Hepatocyte (in vitro differentiated cells): ENCODE results near the gene PHF11. TPM values are rescaled to one million over a fixed set of nuclear protein-coding genes. Genes with fewer than 3 reads are reported as not detected.

Experiments used
- DNase-seq: peaks from one replicate; pipeline ENCODE4 v3.0.0-alpha.2; 2016; ENCODE audit warnings: low spot score
- H2AFZ ChIP-seq: fragments of 200-600 bp; sonication (generic); 2 replicates; pipeline ENCODE4 v1.6.0; 2016; ENCODE audit warnings: antibody characterized with exemption, mild to moderate bottlenecking
- H3K27ac ChIP-seq: fragments of 200-600 bp; sonication (generic); 2 replicates; pipeline ENCODE4 v1.5.1; 2016; ENCODE audit warnings: mild to moderate bottlenecking
- H3K27me3 ChIP-seq: fragments of 200-600 bp; sonication (generic); 2 replicates; pipeline ENCODE4 v1.6.1; 2016
- H3K36me3 ChIP-seq: fragments of 200-600 bp; sonication (generic); replicated peaks from 2 replicates; pipeline ENCODE4 v1.5.1; 2016; ENCODE audit warnings: low read depth; ENCODE audit not compliant: insufficient read depth
- H3K4me1 ChIP-seq: fragments of 200-600 bp; sonication (generic); 2 replicates; pipeline ENCODE4 v1.5.1; 2016; ENCODE audit warnings: mild to moderate bottlenecking, moderate library complexity; ENCODE audit not compliant: insufficient read depth
- H3K4me2 ChIP-seq: fragments of 200-600 bp; sonication (generic); 2 replicates; pipeline ENCODE4 v1.6.0; 2016
- H3K4me3 ChIP-seq: fragments of 200-600 bp; sonication (generic); 2 replicates; pipeline ENCODE4 v1.5.1; 2016; ENCODE audit warnings: mild to moderate bottlenecking
- H3K79me2 ChIP-seq: fragments of 200-600 bp; sonication (generic); 2 replicates; pipeline ENCODE4 v1.6.0; 2017; ENCODE audit warnings: mild to moderate bottlenecking
- H3K9me2 ChIP-seq: fragments of 200-600 bp; sonication (generic); replicated peaks from 2 replicates; pipeline ENCODE4 v1.6.0; 2017; ENCODE audit warnings: mild to moderate bottlenecking; ENCODE audit not compliant: insufficient read depth
- H3K9me3 ChIP-seq: fragments of 200-600 bp; sonication (generic); 2 replicates; pipeline ENCODE4 v1.5.1; 2016; ENCODE audit warnings: low read depth, mild to moderate bottlenecking
- H4K20me1 ChIP-seq: fragments of 200-600 bp; sonication (generic); 2 replicates; pipeline ENCODE4 v1.6.0; 2016; ENCODE audit warnings: mild to moderate bottlenecking; ENCODE audit not compliant: insufficient read depth, poor library complexity, severe bottlenecking
- CTCF ChIP-seq: fragments of 200-600 bp; sonication (generic); IDR thresholded peaks from 2 replicates; pipeline ENCODE4 v1.5.1; 2016; ENCODE audit warnings: antibody characterized with exemption, mild to moderate bottlenecking; ENCODE audit not compliant: poor library complexity
- EZH2 ChIP-seq: fragments of 200-600 bp; sonication (generic); IDR thresholded peaks from 2 replicates; pipeline ENCODE4 v1.6.1; 2016; ENCODE audit warnings: antibody characterized with exemption, mild to moderate bottlenecking, borderline replicate concordance
- EZH2phosphoT487 ChIP-seq: fragments of 200-600 bp; sonication (generic); IDR thresholded peaks from one replicate; pipeline ENCODE4 v1.6.1; 2018; ENCODE audit warnings: antibody characterized with exemption, mild to moderate bottlenecking, low read depth, moderate library complexity; ENCODE audit not compliant: unreplicated experiment, severe bottlenecking
- WGBS: methylation state at CpG from one replicate; pipeline ENCODE4 v1.1.6; 2016; ENCODE audit warnings: low lambda C conversion rate; ENCODE audit errors: missing lambda C conversion rate; 5-methylcytosine and 5-hydroxymethylcytosine counted together
- polyA plus RNA-seq: library from polyadenylated mRNA; unstranded; fragments of >200 nt; fragmentation: Nextera tagmentation; extraction: Ambion mirVana; gene quantifications from 2 replicates; pipeline ENCODE4 v1.2.1, GENCODE V29; 2016
- total RNA-seq: library from RNA; depleted of rRNA; stranded (reverse); fragments of >200 nt; gene quantifications from 2 replicates; pipeline ENCODE4 v1.2.3, GENCODE V29; 2014

PHF11 gene
- total and polyA plus RNA-seq, 2 experiments from 2014 or later = 14.4 to 17.7 TPM

GRCh38 chr13:49528161-49528560 lies 32.4 kb downstream of the PHF11 start:
- Histone ChIP-seq H3K79me2 (no peaks in the 10 kb centered on the region), H3K4me3 (no peak overlapping the region), H3K4me2 (no peak overlapping the region), H3K36me3 (no peaks in the 10 kb centered on the region), H2AFZ (no peak overlapping the region), H3K9me2 (no peaks in the 10 kb centered on the region), H3K4me1 (no peaks in the 10 kb centered on the region), H3K27me3 (no peaks in the 10 kb centered on the region), H3K27ac (no peak overlapping the region), H4K20me1 (no peaks in the 10 kb centered on the region), H3K9me3 (no peaks in the 10 kb centered on the region)
- no peak for DNase-seq
- no peak for TF ChIP-seq CTCF
- no peak for TF ChIP-seq EZH2phosphoT487
- TF ChIP-seq EZH2 = no peak
- WGBS = 93% methylated on average over 1 of the region's 1 CpG

- no peaks in the 10 kb centered on the region for H4K20me1 ChIP-seq
- H3K4me3 ChIP-seq = no peak overlapping the region
- no peak overlapping the region for H3K27ac ChIP-seq
- H3K9me3 ChIP-seq = no peaks in the 10 kb centered on the region
- no peak for TF ChIP-seq EZH2phosphoT487
- TF ChIP-seq CTCF = no peak
- TF ChIP-seq EZH2 = no peak
- no peaks in the 10 kb centered on the region for H3K79me2 ChIP-seq
- no peaks in the 10 kb centered on the region for H3K9me2 ChIP-seq
- H3K36me3 ChIP-seq = no peaks in the 10 kb centered on the region
- H2AFZ ChIP-seq = no peak overlapping the region
- no peak overlapping the region for H3K4me2 ChIP-seq
- no peaks in the 10 kb centered on the region for H3K4me1 ChIP-seq
- 97% methylated on average over 7 of the region's 7 CpGs for WGBS
- no peaks in the 10 kb centered on the region for H3K27me3 ChIP-seq
- no peak for DNase-seq
Observed at GRCh38 chr13:49530457-49530856, 34.7 kb downstream of the PHF11 start.

- Histone ChIP-seq H3K27me3 (no peaks in the 10 kb centered on the region), H3K9me3 (no peaks in the 10 kb centered on the region), H3K4me1 (no peaks in the 10 kb centered on the region), H3K79me2 (no peaks in the 10 kb centered on the region), H3K9me2 (no peaks in the 10 kb centered on the region), H2AFZ (no peak overlapping the region), H3K4me2 (no peak overlapping the region), H3K36me3 (no peaks in the 10 kb centered on the region), H3K4me3 (no peak overlapping the region), H4K20me1 (no peaks in the 10 kb centered on the region), H3K27ac (no peak overlapping the region)
- WGBS = 88% methylated on average over 1 of the region's 1 CpG
- TF ChIP-seq EZH2 (no peak), EZH2phosphoT487 (no peak)
- no peak for DNase-seq
Observed at GRCh38 chr13:49532593-49532992, 36.8 kb downstream of the PHF11 start.

- H3K36me3 ChIP-seq = no peaks in the 10 kb centered on the region
- H3K27me3 ChIP-seq = no peaks in the 10 kb centered on the region
- DNase-seq = no peak
- H3K4me3 ChIP-seq = no peak overlapping the region
- no peaks in the 10 kb centered on the region for H3K79me2 ChIP-seq
- no peak overlapping the region for H3K4me2 ChIP-seq
- H3K9me3 ChIP-seq = no peaks in the 10 kb centered on the region
- no peaks in the 10 kb centered on the region for H3K9me2 ChIP-seq
- TF ChIP-seq CTCF = no peak
- no peak for TF ChIP-seq EZH2
- TF ChIP-seq EZH2phosphoT487 = no peak
- H3K4me1 ChIP-seq = no peaks in the 10 kb centered on the region
- H4K20me1 ChIP-seq = no peaks in the 10 kb centered on the region
- no peak overlapping the region for H3K27ac ChIP-seq
- no peak overlapping the region for H2AFZ ChIP-seq
Observed at GRCh38 chr13:49533011-49533410, 37.3 kb downstream of the PHF11 start.
